Endothelial cell of umbilical vein (primary cell): ENCODE measurements around the gene NDC80.

Experiments
- EZH2 ChIP-seq: IDR thresholded peaks from 2 replicates; pipeline ENCODE4 v1.6.1; 2012; ENCODE audit warnings: borderline replicate concordance, low read depth, mild to moderate bottlenecking, moderate library complexity, low read length, inconsistent platforms; ENCODE audit not compliant: severe bottlenecking
- TF ChIP-seq, protein P1 (sequence below), 2 donors: IDR thresholded peaks; 1 replicate in 1 of 2; 2 replicates in 1 of 2; pipeline ENCODE4 v1.5.1; 2011; ENCODE audit warnings: low read length in 2 of 2, mild to moderate bottlenecking in 2 of 2, moderate library complexity in 2 of 2, control low read depth in 1 of 2, inconsistent platforms in 1 of 2, low read depth in 1 of 2; ENCODE audit not compliant: insufficient read depth in 1 of 2; ENCODE audit errors: extremely low read depth in 1 of 2

DNA sequence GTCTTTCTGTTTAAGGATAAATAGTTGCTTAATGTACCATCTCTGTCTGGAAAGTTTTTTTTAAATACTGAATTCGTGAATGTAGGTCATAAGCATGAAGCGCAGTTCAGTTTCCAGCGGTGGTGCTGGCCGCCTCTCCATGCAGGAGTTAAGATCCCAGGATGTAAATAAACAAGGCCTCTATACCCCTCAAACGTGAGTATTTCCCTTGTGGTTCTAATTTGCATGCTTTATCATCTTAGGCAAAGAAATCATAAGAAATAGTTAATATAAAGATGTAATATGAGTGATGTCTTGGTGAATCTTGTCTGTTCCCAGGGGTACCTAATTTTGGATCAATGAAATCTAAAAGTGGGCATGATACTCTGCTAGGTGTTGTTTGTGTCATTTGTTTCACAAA, 1.5 kb downstream of the NDC80 start:
- TF ChIP-seq, protein P1, sequence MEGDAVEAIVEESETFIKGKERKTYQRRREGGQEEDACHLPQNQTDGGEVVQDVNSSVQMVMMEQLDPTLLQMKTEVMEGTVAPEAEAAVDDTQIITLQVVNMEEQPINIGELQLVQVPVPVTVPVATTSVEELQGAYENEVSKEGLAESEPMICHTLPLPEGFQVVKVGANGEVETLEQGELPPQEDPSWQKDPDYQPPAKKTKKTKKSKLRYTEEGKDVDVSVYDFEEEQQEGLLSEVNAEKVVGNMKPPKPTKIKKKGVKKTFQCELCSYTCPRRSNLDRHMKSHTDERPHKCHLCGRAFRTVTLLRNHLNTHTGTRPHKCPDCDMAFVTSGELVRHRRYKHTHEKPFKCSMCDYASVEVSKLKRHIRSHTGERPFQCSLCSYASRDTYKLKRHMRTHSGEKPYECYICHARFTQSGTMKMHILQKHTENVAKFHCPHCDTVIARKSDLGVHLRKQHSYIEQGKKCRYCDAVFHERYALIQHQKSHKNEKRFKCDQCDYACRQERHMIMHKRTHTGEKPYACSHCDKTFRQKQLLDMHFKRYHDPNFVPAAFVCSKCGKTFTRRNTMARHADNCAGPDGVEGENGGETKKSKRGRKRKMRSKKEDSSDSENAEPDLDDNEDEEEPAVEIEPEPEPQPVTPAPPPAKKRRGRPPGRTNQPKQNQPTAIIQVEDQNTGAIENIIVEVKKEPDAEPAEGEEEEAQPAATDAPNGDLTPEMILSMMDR (IDR thresholded peaks at IDR 0.05; ENCODE audit: extremely low read depth in 1 of 2, insufficient read depth in 1 of 2, low read depth in 1 of 2, low read length in 2 of 2): no peak
- no peak for TF ChIP-seq EZH2
